GM10266 (cell line): ENCODE measurements around the gene TNFAIP3.
A peak's percentile ranks its signal among the peaks of the same experiment; 100 is the strongest.

Experiments
- DNase-seq: peaks from one replicate; pipeline ENCODE4 v3.0.0; 2012; ENCODE audit errors: extremely low spot score
- TF ChIP-seq, protein P1 (sequence below): IDR thresholded peaks from 2 replicates; pipeline ENCODE4 v1.5.1; 2012; ENCODE audit warnings: mild to moderate bottlenecking, low read depth; ENCODE audit not compliant: control insufficient read depth, insufficient read depth; ENCODE audit errors: missing control alignments

TNFAIP3 gene

DNA sequence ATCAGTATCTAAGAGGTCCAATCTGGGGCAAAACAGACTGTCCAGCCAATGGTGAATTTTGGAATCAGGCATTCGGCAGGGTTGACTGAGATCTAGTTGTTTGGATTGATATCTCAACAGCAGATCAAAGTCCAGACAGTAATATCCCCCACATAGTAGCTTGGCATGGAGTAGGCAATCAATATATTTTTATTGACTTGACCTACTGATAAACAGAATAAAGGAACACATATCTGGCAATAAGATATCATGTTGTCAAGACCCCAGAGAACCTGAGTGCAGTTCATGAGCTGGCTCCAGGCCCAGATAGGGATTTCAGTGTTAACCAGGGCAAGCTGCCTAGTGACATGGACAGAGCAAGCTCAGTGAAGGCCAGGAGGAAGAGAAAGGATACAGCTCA is 34.4 kb downstream of the TNFAIP3 start:
- no peak for DNase-seq
- TF ChIP-seq, protein P1, sequence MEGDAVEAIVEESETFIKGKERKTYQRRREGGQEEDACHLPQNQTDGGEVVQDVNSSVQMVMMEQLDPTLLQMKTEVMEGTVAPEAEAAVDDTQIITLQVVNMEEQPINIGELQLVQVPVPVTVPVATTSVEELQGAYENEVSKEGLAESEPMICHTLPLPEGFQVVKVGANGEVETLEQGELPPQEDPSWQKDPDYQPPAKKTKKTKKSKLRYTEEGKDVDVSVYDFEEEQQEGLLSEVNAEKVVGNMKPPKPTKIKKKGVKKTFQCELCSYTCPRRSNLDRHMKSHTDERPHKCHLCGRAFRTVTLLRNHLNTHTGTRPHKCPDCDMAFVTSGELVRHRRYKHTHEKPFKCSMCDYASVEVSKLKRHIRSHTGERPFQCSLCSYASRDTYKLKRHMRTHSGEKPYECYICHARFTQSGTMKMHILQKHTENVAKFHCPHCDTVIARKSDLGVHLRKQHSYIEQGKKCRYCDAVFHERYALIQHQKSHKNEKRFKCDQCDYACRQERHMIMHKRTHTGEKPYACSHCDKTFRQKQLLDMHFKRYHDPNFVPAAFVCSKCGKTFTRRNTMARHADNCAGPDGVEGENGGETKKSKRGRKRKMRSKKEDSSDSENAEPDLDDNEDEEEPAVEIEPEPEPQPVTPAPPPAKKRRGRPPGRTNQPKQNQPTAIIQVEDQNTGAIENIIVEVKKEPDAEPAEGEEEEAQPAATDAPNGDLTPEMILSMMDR = no peak

DNA sequence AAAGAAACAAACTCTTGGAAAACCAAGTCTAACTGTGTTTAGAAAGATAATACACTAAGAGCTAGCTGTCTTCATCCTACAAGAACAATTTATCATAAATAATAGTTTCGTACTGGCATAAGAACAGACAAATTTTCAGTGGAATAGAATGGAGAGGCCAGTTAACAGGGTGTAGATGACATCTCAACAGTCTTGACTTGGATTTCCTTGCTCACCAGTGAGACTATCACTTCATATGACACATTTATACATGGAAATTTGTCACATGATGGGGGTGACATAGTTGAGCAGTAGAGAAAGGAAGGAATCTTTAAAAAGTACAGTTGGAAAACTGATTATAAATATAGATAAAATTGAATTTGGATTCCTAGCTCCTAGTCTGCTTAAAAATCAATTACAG is 35.6 kb downstream of the TNFAIP3 start:
- DNase-seq = no peak
- TF ChIP-seq, protein P1 = no peak

DNA sequence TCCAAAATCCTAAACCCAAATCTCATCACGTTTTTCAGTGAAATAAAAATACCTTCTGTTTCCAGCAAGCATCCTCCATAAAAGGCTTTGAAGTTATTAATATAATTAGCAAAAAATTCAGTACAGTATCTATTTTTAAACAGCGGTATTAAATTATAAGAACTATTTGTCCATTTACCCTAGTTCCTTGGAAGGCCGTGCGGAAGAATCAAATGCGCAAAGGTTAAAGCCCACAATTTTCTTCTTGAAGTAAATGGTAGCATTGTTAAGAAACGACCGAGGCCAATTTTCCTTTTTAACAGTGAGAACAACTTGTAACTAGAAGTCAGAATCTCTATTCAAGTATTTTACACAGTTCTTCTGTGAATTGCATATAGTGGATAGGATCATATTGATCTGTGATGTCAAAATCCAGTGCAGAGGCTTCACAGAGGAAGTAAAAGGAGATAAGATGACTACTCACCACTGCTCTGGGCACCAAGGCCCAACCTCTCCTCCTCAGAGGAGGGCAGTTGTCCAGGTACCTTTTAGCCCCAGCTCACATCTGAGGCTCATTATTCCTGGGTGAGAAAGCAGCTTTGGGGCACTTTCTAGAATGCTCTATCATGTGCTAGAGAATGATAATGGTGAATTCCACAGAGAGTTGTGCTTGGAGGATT is 36.3 kb downstream of the TNFAIP3 start:
- no peak for DNase-seq
- TF ChIP-seq, protein P1 = no peak

DNA sequence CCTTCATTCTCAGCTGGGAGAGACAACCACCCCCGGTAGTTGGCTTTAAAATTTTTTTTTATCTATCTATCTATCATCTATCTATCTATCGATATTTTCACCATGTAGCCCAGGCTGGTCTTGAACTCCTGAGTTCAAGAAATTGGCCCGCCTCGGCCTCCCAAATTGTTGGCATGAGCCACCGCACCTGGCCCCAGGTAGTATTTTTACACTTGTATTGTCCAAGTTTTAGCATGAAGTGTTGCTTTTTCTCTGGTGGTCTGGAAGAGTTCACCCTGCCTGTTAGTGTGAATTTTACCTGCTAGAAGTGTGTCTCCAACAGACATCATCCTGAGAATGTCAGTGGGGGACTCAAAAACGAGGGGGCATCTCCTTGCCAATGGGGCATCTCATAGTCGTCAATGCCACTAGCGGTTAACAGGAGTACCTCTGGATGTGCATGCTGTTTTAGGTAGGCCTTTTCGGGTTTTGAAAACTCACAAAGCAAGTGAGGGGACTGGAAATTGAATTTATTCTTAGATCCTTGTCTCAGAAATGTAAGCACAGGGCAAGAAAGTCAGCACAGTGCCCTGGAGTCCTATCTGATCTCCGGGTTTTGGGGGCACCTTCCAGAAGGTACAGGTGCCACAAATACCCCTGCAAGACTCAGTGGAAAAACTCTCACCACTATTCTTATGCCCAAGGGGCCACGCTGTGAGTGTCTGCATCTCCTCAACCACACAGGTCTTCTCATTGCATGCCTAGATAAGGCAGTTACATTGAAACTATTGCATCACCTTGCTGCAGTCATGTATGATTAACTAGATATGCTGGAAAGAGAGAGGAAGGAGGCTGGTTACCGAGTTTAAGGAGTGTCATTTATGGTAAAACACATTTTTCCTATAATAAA is 37.1 kb downstream of the TNFAIP3 start:
- DNase-seq = peak; percentile 51
- TF ChIP-seq, protein P1 = no peak

DNA sequence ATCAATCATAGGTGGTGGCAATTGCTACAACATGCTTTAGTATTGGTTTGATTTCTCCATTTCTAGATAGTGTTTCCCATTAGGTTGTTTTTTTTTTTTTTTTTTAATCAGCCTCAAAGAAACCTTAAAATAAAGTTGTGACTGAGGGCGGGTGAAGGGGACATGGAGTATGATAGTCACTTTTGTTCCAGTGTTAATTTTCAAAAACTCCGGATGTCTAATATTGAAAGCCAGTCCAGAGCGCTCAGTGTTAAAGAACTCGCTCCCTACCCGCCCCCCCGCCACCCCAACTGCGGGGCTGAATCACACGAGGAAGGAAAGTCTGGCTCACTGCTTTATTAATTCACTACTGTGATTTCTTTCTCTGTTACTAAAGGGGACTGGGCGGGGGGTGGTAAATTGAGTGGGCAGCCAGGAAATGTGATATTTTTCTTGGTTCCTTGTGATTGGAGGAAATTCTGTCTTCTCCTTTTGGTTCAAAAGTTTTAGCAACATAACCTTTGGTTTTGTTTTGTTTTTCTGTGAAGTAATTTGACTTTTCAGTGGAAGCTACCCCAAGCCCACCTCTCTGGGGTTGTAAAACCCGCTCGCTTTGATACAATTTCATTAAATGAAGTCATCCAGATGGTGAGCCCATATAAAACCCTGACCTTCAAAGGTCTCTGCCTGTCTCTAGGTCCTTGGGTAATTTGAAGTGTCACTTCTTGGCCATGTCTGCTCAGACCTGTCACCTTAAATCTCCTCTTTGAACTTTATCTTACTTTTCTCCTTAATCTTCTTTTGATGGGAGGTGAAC is 38.0 kb downstream of the TNFAIP3 start:
- DNase-seq = peak; percentile 27
- TF ChIP-seq, protein P1 = no peak

DNA sequence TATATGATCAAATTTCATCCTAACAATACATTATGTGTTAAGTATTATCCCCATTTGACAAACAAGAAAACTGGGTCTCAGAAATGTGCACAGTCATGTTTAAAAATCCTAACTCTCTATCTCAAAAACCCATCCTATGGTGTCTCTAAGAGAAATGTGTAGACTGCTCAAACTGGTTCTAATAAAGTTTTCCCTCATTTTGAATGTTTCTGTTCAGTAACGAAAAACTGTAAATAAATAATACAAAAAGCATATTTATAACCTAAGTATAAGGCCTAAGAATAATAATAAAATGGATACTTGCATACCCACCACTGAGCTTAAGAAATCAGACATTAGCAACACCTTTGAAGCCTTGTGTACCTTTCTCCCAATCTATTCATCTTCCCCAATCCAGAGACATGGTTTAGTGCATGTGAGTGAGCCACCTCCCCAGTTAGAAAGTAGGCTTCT is 39.0 kb downstream of the TNFAIP3 start:
- TF ChIP-seq, protein P1 = no peak
- DNase-seq = no peak

DNA sequence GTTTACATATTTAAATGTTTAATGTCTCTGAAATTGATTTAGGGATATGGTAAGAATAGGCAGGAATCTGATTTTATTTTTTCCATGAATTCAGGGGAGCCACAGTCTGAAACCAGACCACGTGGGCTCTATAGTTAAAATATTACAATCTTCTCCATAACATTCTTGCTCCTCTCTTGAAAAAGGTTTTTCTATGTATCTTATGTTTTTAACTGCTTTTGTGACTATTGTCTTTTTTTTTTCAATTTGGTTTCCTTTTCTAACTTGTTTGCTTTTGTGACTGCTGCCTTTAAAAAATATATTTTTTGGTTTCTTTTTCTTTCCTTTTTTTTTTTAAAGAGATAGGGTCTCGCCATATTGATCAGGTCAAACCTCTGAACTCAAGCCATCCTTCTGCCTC is 40.1 kb downstream of the TNFAIP3 start:
- TF ChIP-seq, protein P1 = no peak
- DNase-seq = no peak
